ENCODE measurements around the gene DOK3. TPM values are rescaled to one million over a fixed set of nuclear protein-coding genes. Genes with fewer than 3 reads are reported as not detected.

DOK3 gene
- total RNA-seq, 6 donors from 2014 or later = 17.4 to 113 (median 75.9) TPM

GRCh38 chr5:177469750-177470525 is 39.7 kb downstream of the DOK3 start:
- Histone ChIP-seq H3K36me3 (peaks cover 0 to 24% (median 14%) of the 10 kb centered on the region in 4 donors), H3K27me3 (peaks cover 0 to 7% (median 1%) of the 10 kb centered on the region in 4 donors), H3K9me3 (no peaks in the 10 kb centered on the region), H3K4me3 (no peak overlapping the region), H3K4me1 (peaks cover 13 to 30% (median 20%) of the 10 kb centered on the region in 4 donors), H3K27ac (no peak overlapping the region)
- no peak for TF ChIP-seq POLR2AphosphoS5 (IDR thresholded peaks at IDR 0.05)
- TF ChIP-seq EP300 (IDR thresholded peaks at IDR 0.05) = no peak
- TF ChIP-seq, protein P1, sequence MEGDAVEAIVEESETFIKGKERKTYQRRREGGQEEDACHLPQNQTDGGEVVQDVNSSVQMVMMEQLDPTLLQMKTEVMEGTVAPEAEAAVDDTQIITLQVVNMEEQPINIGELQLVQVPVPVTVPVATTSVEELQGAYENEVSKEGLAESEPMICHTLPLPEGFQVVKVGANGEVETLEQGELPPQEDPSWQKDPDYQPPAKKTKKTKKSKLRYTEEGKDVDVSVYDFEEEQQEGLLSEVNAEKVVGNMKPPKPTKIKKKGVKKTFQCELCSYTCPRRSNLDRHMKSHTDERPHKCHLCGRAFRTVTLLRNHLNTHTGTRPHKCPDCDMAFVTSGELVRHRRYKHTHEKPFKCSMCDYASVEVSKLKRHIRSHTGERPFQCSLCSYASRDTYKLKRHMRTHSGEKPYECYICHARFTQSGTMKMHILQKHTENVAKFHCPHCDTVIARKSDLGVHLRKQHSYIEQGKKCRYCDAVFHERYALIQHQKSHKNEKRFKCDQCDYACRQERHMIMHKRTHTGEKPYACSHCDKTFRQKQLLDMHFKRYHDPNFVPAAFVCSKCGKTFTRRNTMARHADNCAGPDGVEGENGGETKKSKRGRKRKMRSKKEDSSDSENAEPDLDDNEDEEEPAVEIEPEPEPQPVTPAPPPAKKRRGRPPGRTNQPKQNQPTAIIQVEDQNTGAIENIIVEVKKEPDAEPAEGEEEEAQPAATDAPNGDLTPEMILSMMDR (IDR thresholded peaks at IDR 0.05) = no peak
- no peak for TF ChIP-seq POLR2A (IDR thresholded peaks at IDR 0.05)
- WGBS, 2 donors = 74 to 75% methylated on average over 8 of the region's 8 CpGs
- DNase-seq (no peak), ATAC-seq (ENCODE audit: low FRiP score in 2 of 2) (no peak)

- peaks cover 13 to 26% (median 19%) of the 10 kb centered on the region in 4 donors for H3K4me1 ChIP-seq
- no peak overlapping the region for H3K4me3 ChIP-seq
- no peaks in the 10 kb centered on the region for H3K9me3 ChIP-seq
- H3K27ac ChIP-seq = no peak overlapping the region
- peaks cover 0 to 7% (median 1%) of the 10 kb centered on the region in 4 donors for H3K27me3 ChIP-seq
- peaks cover 0 to 24% (median 14%) of the 10 kb centered on the region in 4 donors for H3K36me3 ChIP-seq
- WGBS, 2 donors = 73 to 75% methylated on average over 22 to 23 of the region's 25 CpGs
- ATAC-seq (ENCODE audit: low FRiP score in 2 of 2) = peak in 1 of 2 donors; percentile 77
- TF ChIP-seq POLR2A (IDR thresholded peaks at IDR 0.05) = no peak
- TF ChIP-seq POLR2AphosphoS5 (IDR thresholded peaks at IDR 0.05) = no peak
- TF ChIP-seq EP300 (IDR thresholded peaks at IDR 0.05) = no peak
- TF ChIP-seq, protein P1 (IDR thresholded peaks at IDR 0.05) = no peak
- DNase-seq = no peak
These were observed 40.7 kb downstream of the DOK3 start for GRCh38 chr5:177468685-177469628.

DNA sequence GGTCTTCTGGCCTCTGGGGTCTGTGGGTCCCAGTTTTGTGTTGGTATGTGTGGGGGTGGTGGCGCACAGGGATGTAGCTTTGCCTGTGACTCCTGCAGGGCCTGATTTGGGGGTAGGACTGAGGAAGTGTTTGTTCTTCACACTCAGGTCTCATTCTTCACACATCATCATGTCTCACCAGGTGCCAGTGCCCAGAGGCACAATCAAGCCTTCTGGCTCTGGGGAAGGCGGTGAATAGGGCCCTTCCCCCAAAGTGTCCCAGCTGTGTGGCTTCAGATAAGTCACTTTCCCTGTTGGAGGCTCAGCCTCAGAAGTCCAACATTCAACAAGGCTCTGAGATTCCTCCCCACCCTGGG is 41.3 kb downstream of the DOK3 start:
- Histone ChIP-seq H3K36me3 (peaks cover 0 to 24% (median 14%) of the 10 kb centered on the region in 4 donors), H3K9me3 (no peaks in the 10 kb centered on the region), H3K4me1 (peaks cover 13 to 21% (median 17%) of the 10 kb centered on the region in 4 donors), H3K4me3 (no peak overlapping the region), H3K27ac (no peak overlapping the region), H3K27me3 (peaks cover 0 to 7% (median 1%) of the 10 kb centered on the region in 4 donors)
- DNase-seq (no peak), ATAC-seq (ENCODE audit: low FRiP score in 2 of 2) (no peak)
- TF ChIP-seq EP300 (IDR thresholded peaks at IDR 0.05) (no peak), POLR2A (IDR thresholded peaks at IDR 0.05) (no peak), POLR2AphosphoS5 (IDR thresholded peaks at IDR 0.05) (no peak)
- TF ChIP-seq, protein P1 (IDR thresholded peaks at IDR 0.05) = no peak
- WGBS, 2 donors = 94% methylated on average over 2 of the region's 2 CpGs; no CpG with 5 or more reads in 1 of the 2 donors

GRCh38 chr5:177467436-177467835 is 42.2 kb downstream of the DOK3 start:
- WGBS, 2 donors = 97% methylated on average over 24 to 31 of the region's 31 CpGs
- TF ChIP-seq, protein P1 (IDR thresholded peaks at IDR 0.05) = no peak
- TF ChIP-seq POLR2AphosphoS5 (IDR thresholded peaks at IDR 0.05) (no peak), EP300 (IDR thresholded peaks at IDR 0.05) (no peak), POLR2A (IDR thresholded peaks at IDR 0.05) (no peak)
- H3K27ac ChIP-seq = no peak overlapping the region
- ATAC-seq (ENCODE audit: low FRiP score in 2 of 2) = no peak
- peaks cover 0 to 24% (median 14%) of the 10 kb centered on the region in 4 donors for H3K36me3 ChIP-seq
- peak in 1 of 2 donors; percentile 69 for DNase-seq
- peaks cover 9 to 21% (median 14%) of the 10 kb centered on the region in 4 donors for H3K4me1 ChIP-seq
- H3K27me3 ChIP-seq = peaks cover 0 to 2% (median 0%) of the 10 kb centered on the region in 4 donors
- no peak overlapping the region for H3K4me3 ChIP-seq
- H3K9me3 ChIP-seq = no peaks in the 10 kb centered on the region

All from upper lobe of left lung (tissue), 6 donors.